SK-N-MC (cell line): ENCODE measurements around the gene ZNF366.

Experiments
- DNase-seq: peaks from one replicate; pipeline ENCODE4 v3.0.0-alpha.2; 2011; ENCODE audit warnings: low read depth, low spot score
- H3K27ac ChIP-seq: fragments of 200-600 bp; sonication (generic); 2 replicates; pipeline ENCODE4 v1.5.1; 2016; ENCODE audit warnings: mixed run types
- H3K36me3 ChIP-seq: fragments of 200-600 bp; sonication (generic); 2 replicates; pipeline ENCODE4 v1.6.1; 2017; ENCODE audit warnings: antibody characterized with exemption, low read length, mixed read lengths; ENCODE audit not compliant: insufficient read depth
- H3K4me3 ChIP-seq: fragments of 200-600 bp; sonication (generic); 2 replicates; pipeline ENCODE4 v1.5.1; 2016
- H3K9ac ChIP-seq: fragments of 200-600 bp; sonication (generic); 2 replicates; pipeline ENCODE4 v1.8.0; 2017; ENCODE audit warnings: mixed run types, mixed read lengths; ENCODE audit not compliant: insufficient read length
- H3K9me3 ChIP-seq: fragments of 200-600 bp; sonication (generic); 2 replicates; pipeline ENCODE4 v1.6.1; 2017; ENCODE audit warnings: low read depth, mild to moderate bottlenecking, antibody characterized with exemption, low read length, moderate library complexity, mixed read lengths
- EZH2 ChIP-seq: fragments of 200-600 bp; sonication (generic); IDR thresholded peaks from one replicate; pipeline ENCODE4 v1.6.1; 2017; ENCODE audit warnings: antibody characterized with exemption
- FOXP2 ChIP-seq: optimal IDR thresholded peaks from 2 replicates; pipeline ENCODE3; 2011; ENCODE audit warnings: mild to moderate bottlenecking, moderate library complexity; ENCODE audit not compliant: insufficient read depth; ENCODE audit errors: extremely low read length, control extremely low read depth
- POLR2AphosphoS5 ChIP-seq: IDR thresholded peaks from 2 replicates; pipeline ENCODE4 v1.6.1; 2012; ENCODE audit warnings: mild to moderate bottlenecking, low read depth, low read length, borderline replicate concordance

ZNF366 gene

GRCh38 chr5:72489536-72489935 lies 17.7 kb downstream of the ZNF366 start:
- H3K4me3 ChIP-seq: no peak overlapping the region
- no peaks in the 10 kb centered on the region for H3K36me3 ChIP-seq
- no peak overlapping the region for H3K27ac ChIP-seq
- no peak for TF ChIP-seq POLR2AphosphoS5
- TF ChIP-seq FOXP2: no peak
- no peak for TF ChIP-seq EZH2
- no peaks in the 10 kb centered on the region for H3K9me3 ChIP-seq
- no peak overlapping the region for H3K9ac ChIP-seq
- no peak for DNase-seq

GRCh38 chr5:72488756-72489155 lies 18.5 kb downstream of the ZNF366 start:
- Histone ChIP-seq H3K9ac (no peak overlapping the region), H3K36me3 (no peaks in the 10 kb centered on the region), H3K27ac (no peak overlapping the region), H3K4me3 (no peak overlapping the region), H3K9me3 (no peaks in the 10 kb centered on the region)
- no peak for DNase-seq
- no peak for TF ChIP-seq POLR2AphosphoS5
- TF ChIP-seq FOXP2: no peak
- TF ChIP-seq EZH2: no peak

GRCh38 chr5:72487177-72487576 lies 20.0 kb downstream of the ZNF366 start:
- H3K9ac ChIP-seq: no peak overlapping the region
- H3K9me3 ChIP-seq: no peaks in the 10 kb centered on the region
- H3K36me3 ChIP-seq: no peaks in the 10 kb centered on the region
- H3K27ac ChIP-seq: no peak overlapping the region
- H3K4me3 ChIP-seq: no peak overlapping the region
- TF ChIP-seq EZH2: no peak
- no peak for TF ChIP-seq POLR2AphosphoS5
- no peak for TF ChIP-seq FOXP2
- no peak for DNase-seq

GRCh38 chr5:72486371-72486770 lies 20.8 kb downstream of the ZNF366 start:
- Histone ChIP-seq H3K4me3 (no peak overlapping the region), H3K9me3 (no peaks in the 10 kb centered on the region), H3K36me3 (no peaks in the 10 kb centered on the region), H3K27ac (no peak overlapping the region), H3K9ac (no peak overlapping the region)
- no peak for DNase-seq
- TF ChIP-seq EZH2 (no peak), FOXP2 (no peak), POLR2AphosphoS5 (no peak)

GRCh38 chr5:72485430-72485974 lies 21.7 kb downstream of the ZNF366 start:
- Histone ChIP-seq H3K4me3 (no peak overlapping the region), H3K9ac (no peak overlapping the region), H3K9me3 (no peaks in the 10 kb centered on the region), H3K36me3 (no peaks in the 10 kb centered on the region), H3K27ac (no peak overlapping the region)
- no peak for DNase-seq
- no peak for TF ChIP-seq POLR2AphosphoS5

GRCh38 chr5:72482046-72482445 lies 25.2 kb downstream of the ZNF366 start:
- Histone ChIP-seq H3K9me3 (no peaks in the 10 kb centered on the region), H3K4me3 (no peak overlapping the region), H3K9ac (no peak overlapping the region), H3K27ac (no peak overlapping the region), H3K36me3 (no peaks in the 10 kb centered on the region)
- TF ChIP-seq EZH2 (no peak), FOXP2 (no peak), POLR2AphosphoS5 (no peak)
- DNase-seq: no peak

- Histone ChIP-seq H3K27ac (no peak overlapping the region), H3K9me3 (no peaks in the 10 kb centered on the region), H3K9ac (no peak overlapping the region), H3K4me3 (no peak overlapping the region), H3K36me3 (no peaks in the 10 kb centered on the region)
- no peak for DNase-seq
- TF ChIP-seq EZH2: no peak
- TF ChIP-seq POLR2AphosphoS5: no peak
- TF ChIP-seq FOXP2: no peak
Measured at GRCh38 chr5:72480841-72481240, 26.4 kb downstream of the ZNF366 start.

GRCh38 chr5:72479921-72480320 lies 27.3 kb downstream of the ZNF366 start:
- no peak for DNase-seq
- H3K9me3 ChIP-seq: no peaks in the 10 kb centered on the region
- no peak overlapping the region for H3K27ac ChIP-seq
- no peaks in the 10 kb centered on the region for H3K36me3 ChIP-seq
- H3K9ac ChIP-seq: no peak overlapping the region
- no peak overlapping the region for H3K4me3 ChIP-seq
- TF ChIP-seq POLR2AphosphoS5 (no peak), EZH2 (no peak), FOXP2 (no peak)

GRCh38 chr5:72478684-72479083 lies 28.5 kb downstream of the ZNF366 start:
- no peak for TF ChIP-seq EZH2
- no peak for TF ChIP-seq POLR2AphosphoS5
- no peak for TF ChIP-seq FOXP2
- H3K36me3 ChIP-seq: no peaks in the 10 kb centered on the region
- no peak for DNase-seq
- H3K27ac ChIP-seq: no peak overlapping the region
- no peaks in the 10 kb centered on the region for H3K9me3 ChIP-seq
- H3K4me3 ChIP-seq: no peak overlapping the region
- no peak overlapping the region for H3K9ac ChIP-seq
